ENCODE results near the gene VPS9D1.
"Not testable (repeated sequence)": the region's sequence is repeated elsewhere in the genome, so short reads cannot be mapped to it uniquely, and the experiment has no call there.

VPS9D1 gene

DNA sequence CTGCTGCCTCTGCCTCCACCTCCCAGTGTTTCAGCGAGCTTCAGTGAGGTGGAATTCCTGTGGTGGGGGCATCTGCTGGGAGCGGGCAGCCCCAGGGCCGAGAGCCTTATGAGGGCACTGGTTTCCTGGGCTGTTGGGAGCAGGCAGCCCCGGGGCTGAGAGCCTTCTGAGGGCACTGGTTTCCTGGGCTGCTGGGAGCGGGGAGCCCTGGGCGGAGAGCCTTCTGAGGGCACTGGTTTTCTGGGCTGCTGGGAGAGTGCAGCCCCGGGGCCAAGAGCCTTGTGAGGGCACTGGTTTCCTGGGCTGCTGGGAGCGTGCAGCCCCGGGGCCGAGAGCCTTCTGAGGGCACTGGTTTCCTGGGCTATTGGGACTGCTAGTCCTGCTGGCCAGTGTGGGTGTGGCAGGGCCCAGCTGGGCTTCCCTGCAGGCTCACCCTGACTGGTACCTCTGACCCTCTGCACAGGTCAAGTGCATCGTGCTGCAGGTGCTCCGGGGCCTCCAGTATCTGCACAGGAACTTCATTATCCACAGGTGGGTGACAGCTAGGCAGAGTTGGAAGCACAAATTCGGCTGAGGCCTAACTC is 28.6 kb downstream of the VPS9D1 start:
- DNase-seq = no peak

GRCh38 chr16:89691231-89691985 is 29.3 kb downstream of the VPS9D1 start:
- no peak for DNase-seq

- no peak for DNase-seq
These were observed 30.3 kb downstream of the VPS9D1 start for GRCh38 chr16:89690392-89690901.

DNA sequence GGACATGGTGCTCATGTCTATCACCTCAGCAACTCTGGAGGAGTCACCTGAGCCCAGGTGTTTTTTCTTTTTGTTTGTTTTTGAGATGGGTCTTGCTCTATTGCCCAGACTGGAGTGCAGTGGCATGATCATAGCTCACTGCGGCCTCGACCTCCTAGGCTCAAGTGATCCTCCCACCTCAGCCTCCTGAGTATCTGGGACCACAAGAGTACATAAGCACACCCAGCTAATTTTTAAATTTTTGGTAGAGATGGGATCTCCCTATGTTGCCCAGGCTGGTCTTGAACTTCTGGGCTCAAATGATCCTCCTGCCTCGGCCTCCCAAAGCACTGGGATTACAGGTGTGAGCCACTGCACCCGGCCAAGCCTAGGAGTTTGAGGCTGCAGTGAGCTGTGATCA is 31.1 kb downstream of the VPS9D1 start:
- not testable (repeated sequence) for DNase-seq

DNA sequence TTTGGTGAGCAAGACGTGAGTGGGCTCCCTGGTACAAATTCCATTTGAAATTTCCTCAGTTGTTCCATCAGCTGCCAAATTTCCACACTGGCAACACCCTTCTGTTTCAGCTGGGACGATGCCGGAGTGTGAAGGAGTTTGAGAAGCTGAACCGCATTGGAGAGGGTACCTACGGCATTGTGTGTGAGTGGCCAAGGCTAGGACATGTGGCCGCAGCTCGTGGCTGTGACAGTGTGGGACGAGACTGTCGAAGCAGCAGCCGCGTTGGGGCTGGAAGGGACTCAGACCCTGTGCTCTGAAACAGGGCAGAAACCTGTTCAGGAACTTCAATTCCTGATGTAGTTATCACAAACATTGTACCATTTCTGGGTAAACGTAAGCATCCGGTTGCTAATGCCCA is 31.6 kb downstream of the VPS9D1 start:
- DNase-seq = no peak

DNA sequence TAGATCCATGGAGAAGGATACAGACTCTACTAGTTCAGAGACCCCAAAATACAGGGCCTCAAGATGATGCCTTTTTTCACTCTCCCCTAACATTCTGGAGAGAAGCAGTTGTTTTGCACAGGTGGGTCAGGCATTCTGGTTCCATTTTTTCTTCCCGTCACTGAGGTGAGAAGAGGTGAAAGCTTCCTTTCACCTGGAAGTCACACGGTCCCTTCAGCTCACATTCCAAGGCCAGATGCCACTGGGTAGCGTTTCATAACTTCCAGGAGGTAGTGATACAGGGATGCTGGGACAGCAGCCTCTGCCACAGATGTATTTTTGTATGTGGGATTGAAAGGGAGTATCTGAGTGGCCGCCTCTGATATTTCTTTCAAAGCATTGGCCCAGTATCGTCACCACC is 32.3 kb downstream of the VPS9D1 start:
- no peak for DNase-seq

- no peak for DNase-seq
These were observed 33.4 kb downstream of the VPS9D1 start for GRCh38 chr16:89687092-89687940.

GRCh38 chr16:89686520-89687091 is 34.1 kb downstream of the VPS9D1 start, which contains the start of gene CDK10:
Gene CDK10, plus strand, starts transcription at chr16:89686689. Its CDS starts 22 bp downstream, at chr16:89686711.
- DNase-seq = peak; percentile 52 to 83

GRCh38 chr16:89685916-89686315 is 34.8 kb downstream of the VPS9D1 start:
- DNase-seq = no peak

GRCh38 chr16:89678258-89678657 is 42.4 kb downstream of the VPS9D1 start:
- DNase-seq = no peak

DNA sequence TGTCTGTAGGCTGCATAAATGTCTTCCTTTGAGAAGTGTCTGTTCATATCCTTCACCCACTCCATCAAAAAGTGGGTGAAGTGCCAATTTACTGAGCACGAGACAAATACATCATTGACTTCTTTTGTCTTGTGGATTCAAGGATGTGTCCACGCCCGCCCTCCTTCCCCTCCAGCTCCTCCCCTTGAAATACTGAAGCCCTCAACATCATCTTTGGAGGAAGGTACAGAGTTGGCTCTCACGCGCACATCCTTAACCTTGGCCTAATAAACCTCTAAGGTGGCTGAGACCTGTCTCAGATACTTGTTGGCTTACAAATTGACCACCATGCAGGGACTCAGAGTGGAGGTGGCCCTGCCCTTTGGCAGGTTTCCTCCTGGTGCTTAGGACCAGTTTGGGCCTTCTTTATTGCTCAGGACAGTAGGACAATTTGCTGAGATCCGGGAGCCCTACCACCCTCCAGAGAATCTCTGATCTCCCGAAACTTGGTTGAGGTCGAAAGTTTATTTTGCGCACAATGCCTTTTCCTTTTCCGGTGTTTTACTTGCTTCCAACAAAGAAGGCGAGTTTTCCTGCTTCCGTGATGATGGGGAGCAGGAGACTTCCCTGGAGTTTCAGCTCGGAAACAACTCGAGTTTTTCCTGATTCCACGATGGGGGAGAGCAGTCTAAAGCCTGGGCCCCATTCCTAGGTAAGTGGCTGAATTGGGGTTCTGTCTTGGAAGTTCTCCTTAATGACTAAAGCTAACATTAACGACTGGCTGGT is 48.3 kb downstream of the VPS9D1 start:
- no peak for DNase-seq

- DNase-seq = not testable (repeated sequence)
These were observed 49.1 kb downstream of the VPS9D1 start for GRCh38 chr16:89671565-89671964.

DNA sequence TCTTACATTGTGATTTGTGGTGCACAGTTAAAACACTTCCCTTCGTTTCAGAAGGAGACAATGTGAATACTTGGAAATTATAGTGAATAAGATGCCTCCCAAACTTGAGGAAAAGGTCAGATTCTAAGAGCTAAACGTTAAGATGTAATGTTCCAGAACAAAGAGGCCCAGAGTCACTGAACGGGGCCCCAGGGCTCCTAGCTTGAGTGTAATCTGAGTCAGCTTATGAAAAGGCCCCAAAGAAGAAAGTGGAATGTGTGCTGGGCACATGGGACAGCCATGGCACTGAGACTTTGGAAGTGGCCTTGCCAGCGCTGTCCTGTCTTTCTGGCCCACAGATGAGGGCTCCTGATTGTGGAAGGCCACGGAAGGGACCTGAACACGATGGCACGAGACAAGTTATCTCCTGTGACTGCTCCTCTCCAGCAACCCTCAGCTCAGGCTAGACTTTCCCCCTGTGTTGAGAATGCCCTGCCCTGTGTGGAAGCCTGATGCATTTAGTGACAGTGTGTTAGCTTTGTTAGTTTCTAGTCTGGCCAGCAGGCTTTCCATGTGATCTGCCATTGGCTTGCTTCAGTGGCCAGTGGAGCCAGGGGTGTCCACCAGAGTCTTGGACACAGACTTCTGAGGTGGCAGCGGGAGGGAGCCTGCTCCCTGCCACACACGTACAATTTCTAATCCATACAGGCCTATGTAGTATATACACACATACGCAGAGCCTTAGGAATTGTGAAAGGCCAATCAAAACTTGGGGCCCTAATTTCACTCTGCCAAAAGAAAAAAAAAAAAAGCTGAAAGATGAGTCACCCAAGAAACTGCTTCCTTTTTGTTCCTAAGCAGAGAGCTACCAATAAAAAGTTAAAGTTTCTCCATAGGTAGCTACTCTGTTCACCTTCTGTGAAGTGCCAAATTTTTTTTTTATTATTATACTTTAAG is 49.9 kb downstream of the VPS9D1 start:
- no peak for DNase-seq

- DNase-seq = no peak
These were observed 50.9 kb downstream of the VPS9D1 start for GRCh38 chr16:89669755-89670154.

DNA sequence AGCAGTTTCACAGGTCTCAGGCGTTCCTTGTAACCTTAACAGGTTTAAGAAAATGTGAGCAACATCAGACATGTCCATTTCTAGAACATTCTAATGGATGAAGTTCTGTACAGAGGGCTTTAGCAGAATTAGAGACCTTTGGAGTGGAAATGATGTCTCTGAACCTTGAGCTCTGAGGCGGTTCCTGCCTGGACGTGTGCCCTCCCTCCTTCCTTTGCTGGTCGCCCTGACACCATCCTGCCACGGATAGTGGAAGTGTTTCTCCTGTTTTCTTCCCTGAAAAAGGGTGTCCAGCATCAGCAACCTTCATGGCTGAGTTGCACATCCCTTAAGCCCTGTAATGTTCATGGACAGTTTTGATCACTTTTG is 51.9 kb downstream of the VPS9D1 start:
- no peak for DNase-seq

DNA sequence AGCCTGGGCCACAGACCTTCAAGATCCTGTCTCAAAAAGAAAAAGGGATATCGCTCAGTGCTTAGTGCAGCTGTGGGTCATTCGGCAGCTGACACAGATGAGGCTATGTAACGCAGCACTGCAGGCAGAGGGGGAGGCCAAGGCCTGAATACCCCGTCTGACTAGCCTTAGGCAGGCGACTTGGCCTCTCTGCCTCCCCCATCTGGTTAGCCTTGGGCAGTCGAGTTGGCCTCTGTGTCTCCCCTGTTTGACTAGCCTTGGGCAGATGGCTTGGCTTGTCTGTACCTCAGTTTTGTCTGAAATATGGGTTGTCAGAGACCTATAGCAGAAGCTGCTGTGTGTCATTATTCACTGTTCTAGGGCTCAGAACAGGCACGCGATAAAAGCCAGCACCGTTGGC is 53.1 kb downstream of the VPS9D1 start:
- DNase-seq = no peak

DNA sequence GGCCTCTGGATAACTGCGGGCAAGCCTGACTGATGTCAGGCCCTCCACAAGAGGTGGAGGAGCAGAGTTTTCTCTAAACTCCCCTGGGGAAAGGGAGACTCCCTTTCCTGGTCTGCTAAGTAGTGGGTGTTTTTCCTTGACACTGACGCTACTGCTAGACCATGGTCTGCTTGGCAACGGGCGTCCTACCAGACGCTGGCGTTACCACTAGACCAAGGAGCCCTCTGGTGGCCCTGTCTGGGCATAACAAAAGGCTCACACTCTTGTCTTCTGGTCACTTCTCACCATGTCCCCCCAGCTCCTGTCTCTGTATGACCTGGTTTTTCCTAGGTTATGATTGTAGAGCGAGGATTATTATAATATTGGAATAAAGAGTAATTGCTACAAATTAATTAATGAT is 53.7 kb downstream of the VPS9D1 start:
- DNase-seq = peak in 1 of 2 experiments; percentile 21

DNA sequence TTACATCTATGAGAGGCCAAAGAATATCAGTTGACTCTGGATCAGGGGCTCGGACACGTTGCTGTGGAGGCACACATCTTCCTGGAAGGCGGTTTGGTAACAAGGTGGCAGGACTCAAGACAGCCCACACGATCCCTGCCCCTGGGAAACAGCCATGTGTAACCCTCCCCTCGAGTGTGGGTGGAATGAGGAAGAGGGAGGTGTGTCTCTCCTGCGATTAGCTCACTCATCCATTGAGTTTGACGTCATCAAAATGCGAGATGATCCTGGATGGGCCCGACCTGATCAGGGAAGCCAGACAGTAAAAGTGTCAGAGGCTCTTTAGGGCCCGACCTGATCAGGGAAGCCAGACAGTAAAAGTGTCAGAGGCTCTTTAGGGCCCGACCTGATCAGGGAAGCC is 56.5 kb downstream of the VPS9D1 start:
- not testable (repeated sequence) for DNase-seq

DNA sequence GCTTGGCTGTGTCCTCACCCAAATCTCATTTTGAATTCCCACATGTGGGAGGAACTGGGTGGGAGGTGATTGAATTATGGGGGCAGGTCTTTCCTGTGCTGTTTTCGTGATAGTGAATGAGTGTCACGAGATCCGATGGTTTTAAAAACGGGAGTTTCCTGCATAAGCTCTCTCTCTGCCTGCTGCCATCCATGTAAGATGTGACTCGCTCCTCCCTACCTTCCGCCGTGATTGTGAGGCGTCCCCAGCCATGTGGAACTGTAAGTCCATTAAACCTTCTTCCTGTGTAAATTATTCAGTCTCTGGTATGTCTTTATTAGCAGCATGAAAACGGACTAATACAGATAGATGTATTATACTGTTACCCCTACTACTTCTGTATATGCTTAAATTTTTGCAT is 59.5 kb downstream of the VPS9D1 start:
- DNase-seq = no peak

DNA sequence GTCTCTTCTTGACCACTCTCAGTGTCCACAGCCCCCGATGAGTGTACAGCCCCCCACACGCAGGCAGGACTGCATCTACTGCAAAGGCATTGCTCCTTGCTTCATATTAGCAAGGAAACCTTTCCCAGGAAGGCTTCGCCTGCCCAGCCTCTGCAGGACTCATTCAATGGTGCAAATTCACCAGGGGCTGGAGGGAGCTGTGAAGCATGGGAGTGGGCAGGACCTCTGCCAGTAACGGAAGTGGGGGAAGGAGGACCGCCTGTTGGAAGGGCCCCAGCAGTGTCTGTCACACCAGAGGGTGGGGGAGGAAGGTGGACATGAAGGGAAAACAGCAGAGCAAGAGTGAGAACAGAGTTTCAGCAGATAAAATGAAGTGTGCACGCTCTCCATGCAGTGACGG is 60.6 kb downstream of the VPS9D1 start:
- no peak for DNase-seq

- DNase-seq = no peak
These were observed 62.3 kb downstream of the VPS9D1 start for GRCh38 chr16:89658221-89658879.
